Stimulated activated CD8-positive, alpha-beta memory T cell treated with anti-CD3 and anti-CD28 coated beads, Interleukin-4, amount 100 ng/mL, for 4 hours (primary cell): ENCODE data around the gene YLPM1.
"Not testable (repeated sequence)": the region's sequence is repeated elsewhere in the genome, so short reads cannot be mapped to it uniquely, and the experiment has no call there.

Experiments
- DNase-seq, 2 donors: peaks; one replicate each; pipeline ENCODE4 v3.0.0-alpha.2; 2020; ENCODE audit warnings: low read depth in 2 of 2, low spot score in 1 of 2

YLPM1 gene

GRCh38 chr14:74762917-74763802 is at the start of gene YLPM1:
YLPM1 (plus strand) TSS chr14:74763316; CDS start chr14:74763490, 174 bp downstream.
- peak; percentile 83 to 84 for DNase-seq

GRCh38 chr14:74713395-74713735 is 49.8 kb upstream of the YLPM1 start:
- no peak for DNase-seq

- DNase-seq, result no peak
These were observed 42.6 kb upstream of the YLPM1 start for GRCh38 chr14:74720526-74720925.

- DNase-seq, result no peak
These were observed 40.0 kb upstream of the YLPM1 start for GRCh38 chr14:74723134-74723533.

GRCh38 chr14:74732387-74732786 is 30.7 kb upstream of the YLPM1 start:
- DNase-seq, result no peak

GRCh38 chr14:74733221-74733620 is 29.9 kb upstream of the YLPM1 start:
- DNase-seq, result no peak

- no peak for DNase-seq
These were observed 28.0 kb upstream of the YLPM1 start for GRCh38 chr14:74735125-74735524.

GRCh38 chr14:74737753-74738325 is 25.3 kb upstream of the YLPM1 start:
- no peak for DNase-seq

- DNase-seq, result no peak
These were observed 23.7 kb upstream of the YLPM1 start for GRCh38 chr14:74739293-74740030.

GRCh38 chr14:74747237-74747636 is 15.9 kb upstream of the YLPM1 start:
- no peak for DNase-seq

- no peak for DNase-seq
These were observed 9.0 kb upstream of the YLPM1 start for GRCh38 chr14:74754157-74754556.

- no peak for DNase-seq
These were observed 8.2 kb upstream of the YLPM1 start for GRCh38 chr14:74754899-74755298.

- DNase-seq, result no peak
These were observed 6.8 kb upstream of the YLPM1 start for GRCh38 chr14:74756326-74756725.

GRCh38 chr14:74758505-74758904 is 4.6 kb upstream of the YLPM1 start:
- not testable (repeated sequence) for DNase-seq

- DNase-seq, result no peak
These were observed 851 bp downstream of the YLPM1 start for GRCh38 chr14:74763803-74764531.

- no peak for DNase-seq
These were observed 2.6 kb downstream of the YLPM1 start for GRCh38 chr14:74765721-74766120.

- no peak for DNase-seq
These were observed 8.3 kb downstream of the YLPM1 start for GRCh38 chr14:74771399-74771798.

GRCh38 chr14:74784634-74785033 is 21.5 kb downstream of the YLPM1 start:
- no peak for DNase-seq

GRCh38 chr14:74785056-74785613 is 22.0 kb downstream of the YLPM1 start:
- DNase-seq, result no peak

- DNase-seq, result no peak
These were observed 23.7 kb downstream of the YLPM1 start for GRCh38 chr14:74786796-74787315.
